NCI-H82 treated with DMSO at 0.1 percent for 48 hours (cell line): ENCODE measurements around the gene MAL.
"Not testable (repeated sequence)": the region's sequence is repeated elsewhere in the genome, so short reads cannot be mapped to it uniquely, and the experiment has no call there.

Experiments used
- DNase-seq: peaks from one replicate; lab custom pipeline; 2025; ENCODE audit not compliant: unreplicated experiment; lab: John Stamatoyannopoulos, UW

The MAL gene

GRCh38 chr2:95086017-95086416 lies 60.5 kb downstream of the MAL start:
- DNase-seq, result no peak

GRCh38 chr2:95087379-95087778 lies 61.9 kb downstream of the MAL start:
- DNase-seq, result no peak

DNA sequence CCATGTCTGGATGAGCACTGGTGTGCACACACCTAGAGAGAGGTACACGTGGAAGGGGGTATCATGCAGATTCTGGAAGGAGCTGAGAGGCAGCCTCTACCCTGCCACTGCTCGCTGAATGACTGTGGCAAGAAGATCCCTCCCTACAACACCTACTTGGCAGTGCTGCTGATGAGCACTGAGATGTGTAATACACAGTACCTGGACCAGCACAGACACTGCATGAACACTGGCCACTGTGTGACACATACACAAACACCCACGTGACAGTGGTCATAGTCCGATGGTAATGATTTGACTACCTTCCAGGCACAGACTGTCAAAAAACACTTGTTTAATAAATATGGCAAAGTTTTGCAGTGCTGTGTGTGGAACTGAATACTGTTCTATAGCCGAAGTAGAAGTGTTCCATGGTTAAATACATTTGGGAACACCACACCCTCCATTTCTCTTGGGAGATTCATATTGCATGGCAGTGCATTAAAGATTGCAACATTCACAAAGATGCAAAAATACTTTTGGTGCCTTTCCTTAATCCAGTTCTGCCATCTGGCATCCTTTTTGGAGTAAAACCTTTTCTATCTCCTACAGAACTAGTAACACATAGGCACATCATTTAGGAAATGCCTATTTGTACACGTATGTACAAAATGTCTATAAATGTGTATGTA lies 66.5 kb downstream of the MAL start:
- no peak for DNase-seq

GRCh38 chr2:95098273-95098672 lies 72.8 kb downstream of the MAL start:
- DNase-seq, result not testable (repeated sequence)

DNA sequence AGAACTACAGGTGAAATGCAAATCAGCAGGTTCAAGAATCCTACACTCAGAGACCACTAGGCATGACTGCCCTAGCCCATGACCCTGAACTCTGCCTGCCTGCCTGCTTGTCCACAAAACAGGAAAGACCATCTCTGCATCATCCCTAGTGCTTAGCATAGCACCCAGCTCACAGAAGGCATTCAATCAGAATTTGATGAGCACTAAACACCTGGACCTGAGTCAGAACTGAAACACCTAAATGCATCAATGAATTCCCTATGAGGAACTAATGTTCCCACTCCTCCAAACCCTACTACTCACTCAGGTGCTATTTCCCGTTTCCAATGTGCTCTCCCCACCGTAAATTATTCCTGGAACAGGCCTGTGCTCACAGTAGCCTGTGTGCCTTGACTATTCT lies 74.4 kb downstream of the MAL start:
- no peak for DNase-seq
